HS-5 (cell line): ENCODE data around the gene ADAMTS16.

Experiments used
- DNase-seq: peaks from one replicate; pipeline ENCODE4 v3.0.0-alpha.2; 2012; ENCODE audit warnings: low read depth

The ADAMTS16 gene

GRCh38 chr5:5141625-5142525 is 1.7 kb downstream of the ADAMTS16 start:
- DNase-seq: no peak

GRCh38 chr5:5144441-5144840 is 4.3 kb downstream of the ADAMTS16 start:
- no peak for DNase-seq

- DNase-seq: peak; percentile 90
Observed at GRCh38 chr5:5145651-5146529, 5.8 kb downstream of the ADAMTS16 start.

GRCh38 chr5:5146530-5147160 is 6.5 kb downstream of the ADAMTS16 start:
- no peak for DNase-seq

GRCh38 chr5:5149154-5149553 is 9.0 kb downstream of the ADAMTS16 start:
- no peak for DNase-seq

GRCh38 chr5:5150667-5151066 is 10.5 kb downstream of the ADAMTS16 start:
- DNase-seq: no peak

GRCh38 chr5:5154733-5155132 is 14.6 kb downstream of the ADAMTS16 start:
- no peak for DNase-seq

GRCh38 chr5:5155617-5156016 is 15.5 kb downstream of the ADAMTS16 start:
- DNase-seq: no peak

GRCh38 chr5:5156471-5157082 is 16.4 kb downstream of the ADAMTS16 start:
- no peak for DNase-seq

GRCh38 chr5:5158472-5158895 is 18.4 kb downstream of the ADAMTS16 start:
- DNase-seq: no peak

- DNase-seq: no peak
Observed at GRCh38 chr5:5159282-5160103, 19.4 kb downstream of the ADAMTS16 start.

- no peak for DNase-seq
Observed at GRCh38 chr5:5164163-5164562, 24.0 kb downstream of the ADAMTS16 start.

GRCh38 chr5:5165541-5166002 is 25.4 kb downstream of the ADAMTS16 start:
- no peak for DNase-seq

- DNase-seq: no peak
Observed at GRCh38 chr5:5169466-5169865, 29.3 kb downstream of the ADAMTS16 start.

- DNase-seq: no peak
Observed at GRCh38 chr5:5178136-5178535, 38.0 kb downstream of the ADAMTS16 start.

GRCh38 chr5:5178580-5178979 is 38.5 kb downstream of the ADAMTS16 start:
- no peak for DNase-seq

- DNase-seq: no peak
Observed at GRCh38 chr5:5179079-5179478, 38.9 kb downstream of the ADAMTS16 start.

GRCh38 chr5:5179597-5179996 is 39.5 kb downstream of the ADAMTS16 start:
- no peak for DNase-seq

GRCh38 chr5:5181650-5182324 is 41.7 kb downstream of the ADAMTS16 start:
- DNase-seq: no peak

- peak; percentile 28 for DNase-seq
Observed at GRCh38 chr5:5182508-5183188, 42.5 kb downstream of the ADAMTS16 start.
